T-helper 1 cell (primary cell): ENCODE results near the gene ELMO3.
A peak's percentile ranks its signal among the peaks of the same experiment; 100 is the strongest.

Experiments
- DNase-seq, 5 donors: peaks; one replicate each; pipeline ENCODE4 v3.0.0-alpha.2; 2012 to 2020

The ELMO3 gene

DNA sequence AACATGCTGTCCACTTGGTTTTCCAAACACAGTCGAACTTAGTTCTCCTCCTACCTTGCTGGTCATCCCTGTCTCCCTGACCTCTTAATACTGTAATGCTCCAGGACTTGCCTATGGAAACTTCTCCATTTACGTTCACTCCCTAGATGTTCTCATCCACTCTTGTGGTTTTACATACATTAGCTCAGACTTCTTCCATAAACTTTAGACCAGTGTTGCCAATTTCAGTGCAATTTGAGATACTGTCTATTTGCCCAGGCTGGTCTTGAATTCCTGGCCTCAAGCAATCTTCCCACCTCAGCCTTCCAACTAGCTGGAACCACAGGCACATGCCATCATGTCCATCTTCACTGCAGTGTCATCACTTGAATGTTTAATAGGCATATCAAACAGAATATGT, 16.6 kb upstream of the ELMO3 start:
- no peak for DNase-seq

DNA sequence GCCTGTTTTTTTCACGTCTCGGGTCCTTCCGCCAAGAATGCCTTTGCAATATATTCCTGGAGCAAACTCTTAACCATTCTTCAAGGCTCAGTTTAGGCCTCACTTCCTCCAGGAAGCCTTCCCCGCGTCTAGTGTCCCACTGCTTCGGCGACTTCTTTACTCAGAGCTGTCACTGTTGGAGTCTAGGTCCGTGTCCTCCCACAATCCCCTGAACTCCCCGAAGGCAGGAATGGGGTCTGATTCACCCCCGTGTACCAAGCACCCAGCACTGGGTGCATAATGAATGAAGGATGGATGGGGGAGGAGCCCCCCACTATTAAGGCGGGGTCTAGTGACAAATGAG, 15.7 kb upstream of the ELMO3 start:
- no peak for DNase-seq

DNA sequence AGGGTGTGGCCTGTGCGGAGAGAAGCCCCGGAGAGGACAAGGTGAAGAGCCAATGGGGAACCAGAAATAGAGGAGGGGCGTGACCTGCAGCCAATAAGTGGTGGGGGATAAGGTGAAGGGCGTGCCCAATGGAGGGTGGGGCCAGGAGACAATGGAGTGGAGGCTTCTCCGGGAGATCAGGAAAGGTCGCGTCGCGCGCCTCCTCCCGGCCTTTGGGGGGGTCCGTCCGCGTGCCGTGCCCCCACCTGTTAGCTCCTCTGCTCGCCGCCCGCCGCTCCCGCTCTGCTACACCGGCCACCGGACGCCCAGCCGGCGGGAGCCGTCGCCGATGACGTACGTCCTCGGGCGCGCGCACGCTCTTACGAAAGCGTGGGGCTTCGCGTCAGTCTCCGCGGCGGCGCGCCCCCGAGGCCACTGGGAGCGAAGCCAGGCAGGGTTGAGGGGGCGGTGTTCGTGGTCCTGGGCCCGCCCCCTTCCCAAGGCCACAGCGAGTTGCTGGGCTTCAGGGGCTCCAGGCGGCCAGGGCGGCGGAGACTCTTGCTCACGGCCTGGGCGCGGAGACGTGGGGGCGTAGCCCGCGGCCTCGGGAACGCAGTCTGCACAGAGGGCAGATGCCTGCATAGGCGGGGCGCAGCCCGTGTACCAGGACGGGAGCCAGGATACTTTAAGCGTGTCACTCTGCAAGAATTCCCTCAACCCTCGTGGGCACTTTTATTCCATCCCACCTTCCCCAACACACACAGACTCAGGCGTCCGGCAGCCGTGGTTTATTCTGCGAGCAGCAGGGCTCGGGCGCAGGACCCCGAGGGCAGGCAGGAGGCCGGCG, 15.1 kb upstream of the ELMO3 start, which contains the start of gene MATCAP1:
Gene MATCAP1 (minus strand): TSS at position 337 of the 826 bp plus-strand sequence. CDS start 3,353 bp downstream, outside the sequence.
- DNase-seq, result peak; percentile 86 to 98 (median 92)

DNA sequence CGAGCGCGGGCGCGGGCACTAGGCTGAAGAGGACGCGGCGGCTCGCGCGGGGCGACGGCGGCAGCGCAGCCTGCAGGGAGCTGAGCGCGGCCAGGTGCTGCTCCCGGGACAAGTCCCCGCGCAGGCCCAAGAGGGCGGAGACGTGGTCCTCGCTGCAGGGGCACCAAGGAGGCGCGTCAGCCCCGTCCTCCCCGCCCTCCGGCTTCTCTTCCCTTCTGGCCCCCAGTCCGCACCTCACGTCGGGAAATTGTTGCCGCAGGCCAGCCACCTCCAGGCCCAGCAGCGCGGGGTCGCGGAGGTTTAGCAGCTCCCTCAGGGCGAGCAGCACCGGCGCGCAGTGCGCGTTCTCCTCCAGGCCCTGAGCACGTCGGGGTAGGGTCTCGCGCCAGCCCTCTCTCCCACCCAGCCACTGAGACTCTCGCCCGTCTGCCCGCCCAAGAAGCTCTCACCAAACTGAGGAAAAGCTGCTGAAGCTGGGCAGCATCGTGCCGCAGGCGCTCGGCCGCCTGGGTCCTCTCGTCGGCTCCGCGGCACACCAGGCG, 14.4 kb upstream of the ELMO3 start:
- DNase-seq, result peak in 1 of 5 donors; percentile 36

DNA sequence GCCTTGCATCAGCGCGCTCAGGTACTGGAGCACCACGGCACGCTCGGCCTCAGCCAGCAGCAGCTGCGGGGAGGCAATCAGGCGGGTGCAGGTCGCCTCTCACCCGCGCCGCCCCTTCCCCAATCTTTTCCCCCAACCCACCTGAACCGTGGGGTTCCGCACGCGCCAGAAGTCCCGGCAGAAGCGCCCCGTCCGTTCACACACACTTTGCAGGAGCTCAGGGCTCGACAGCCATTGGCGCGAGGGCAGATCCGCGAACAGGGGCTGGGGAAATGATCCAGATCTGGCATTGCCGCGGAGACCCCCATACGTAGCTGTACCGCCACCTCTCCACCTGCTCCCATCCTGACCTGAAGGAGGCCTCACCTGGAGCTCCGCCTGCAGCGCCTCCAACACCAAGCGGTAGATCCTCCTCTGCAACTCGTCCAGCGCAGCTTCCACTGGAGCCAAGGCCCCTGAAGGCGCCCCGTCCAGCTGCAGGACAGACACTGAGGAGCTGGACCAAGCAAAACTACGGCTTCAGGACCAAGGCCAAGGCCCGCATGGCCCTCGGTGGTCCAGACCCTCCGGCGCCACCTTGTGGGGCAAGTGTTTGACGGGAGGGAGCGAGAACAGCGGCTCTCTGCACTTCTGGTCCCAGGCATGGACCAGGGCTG, 13.8 kb upstream of the ELMO3 start:
- peak; percentile 65 to 82 (median 76) for DNase-seq

DNA sequence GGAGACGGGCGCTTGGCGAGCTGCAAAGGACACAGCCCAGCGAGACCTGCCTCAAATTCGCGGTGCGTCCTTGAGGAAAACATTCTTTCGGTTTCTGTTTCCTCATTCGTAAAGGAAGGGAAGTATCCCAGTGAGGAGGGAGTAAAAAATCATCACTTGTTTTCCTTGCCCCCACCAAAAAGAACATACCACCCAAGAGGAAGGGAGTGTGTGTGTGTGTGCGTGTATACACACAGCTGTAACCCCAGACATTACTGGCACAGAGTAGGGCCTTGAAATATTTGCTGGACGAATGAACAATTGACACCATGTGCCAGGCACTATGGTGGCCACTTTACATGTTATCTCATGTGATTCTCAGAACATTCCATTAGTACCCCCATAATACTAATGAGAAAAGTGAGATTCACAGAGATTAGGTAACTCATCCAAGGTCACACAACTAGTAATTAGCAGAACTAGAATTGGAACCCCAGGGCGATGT, 13.2 kb upstream of the ELMO3 start:
- no peak for DNase-seq

DNA sequence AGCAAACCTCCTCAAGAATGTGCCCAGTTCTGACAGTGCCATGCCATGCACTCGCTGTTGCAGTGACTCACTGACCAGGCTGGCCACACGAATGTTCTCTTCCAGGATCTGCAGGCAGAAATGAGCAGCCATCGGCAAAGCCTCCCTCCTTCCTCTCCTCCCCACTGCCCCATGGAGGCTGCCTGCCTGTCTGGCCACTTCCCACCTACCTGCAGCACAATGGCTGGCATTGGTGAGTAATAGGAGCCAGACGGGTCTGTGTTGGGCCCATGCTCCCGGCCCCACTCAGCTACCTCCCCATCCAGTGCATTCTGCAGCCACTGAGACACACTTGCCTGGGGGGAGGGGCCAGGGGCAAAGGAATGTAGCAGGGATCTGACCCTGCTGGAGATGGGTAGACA, 12.4 kb upstream of the ELMO3 start:
- no peak for DNase-seq

DNA sequence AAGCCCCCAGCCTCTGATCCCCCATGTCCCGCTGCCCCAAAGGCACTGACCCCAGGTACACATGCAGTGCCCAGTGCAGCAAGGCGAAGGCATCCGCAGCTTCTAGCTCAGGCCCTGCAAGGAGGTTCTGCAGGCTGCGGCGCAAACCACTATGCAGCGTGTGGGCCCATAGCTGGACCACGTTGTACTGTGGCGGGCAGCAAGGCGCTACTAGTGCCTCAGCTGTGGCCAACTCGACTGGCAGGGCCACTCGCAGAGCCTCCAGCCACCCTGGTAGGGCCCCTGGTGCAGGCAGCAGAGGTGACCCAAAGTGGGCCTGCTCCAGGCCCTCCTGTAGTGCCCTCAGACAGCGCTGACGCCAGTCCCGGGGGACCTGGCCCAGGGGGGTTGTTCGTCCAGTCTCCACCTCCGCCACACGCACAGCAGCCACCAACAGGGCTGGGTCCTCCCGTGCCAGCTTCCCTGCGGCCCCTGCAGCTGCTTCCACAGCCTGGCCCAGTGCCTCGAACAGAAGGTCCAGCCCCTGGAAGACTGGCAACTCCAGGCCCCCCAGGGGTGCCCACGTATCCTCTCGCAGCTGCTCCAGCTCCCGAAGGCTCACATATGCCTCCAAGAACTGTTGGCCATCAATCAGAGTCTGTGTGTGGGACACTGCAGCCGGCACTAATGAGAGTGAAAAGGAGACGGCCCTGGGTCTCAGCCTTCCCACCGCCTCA, 11.6 kb upstream of the ELMO3 start:
- DNase-seq, result no peak

DNA sequence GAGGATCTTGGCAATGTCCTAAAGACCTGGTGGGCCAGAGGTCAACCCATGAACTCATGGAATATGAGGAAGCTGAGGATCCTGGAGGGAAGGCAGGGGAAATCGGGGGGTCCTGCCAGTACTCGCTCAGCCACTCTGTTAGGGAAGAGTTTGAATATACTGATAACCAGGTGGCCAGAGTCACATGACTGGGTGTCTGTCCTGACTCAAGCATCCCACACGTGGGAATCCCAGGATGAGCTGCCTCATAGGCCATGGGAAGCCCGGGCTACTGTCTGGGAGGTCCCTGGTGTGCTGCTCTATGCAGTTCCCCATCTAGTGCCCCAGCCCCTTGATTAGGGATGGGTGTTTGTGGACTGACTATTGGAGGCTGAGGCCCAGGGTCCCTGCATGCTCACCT, 10.6 kb upstream of the ELMO3 start:
- no peak for DNase-seq

DNA sequence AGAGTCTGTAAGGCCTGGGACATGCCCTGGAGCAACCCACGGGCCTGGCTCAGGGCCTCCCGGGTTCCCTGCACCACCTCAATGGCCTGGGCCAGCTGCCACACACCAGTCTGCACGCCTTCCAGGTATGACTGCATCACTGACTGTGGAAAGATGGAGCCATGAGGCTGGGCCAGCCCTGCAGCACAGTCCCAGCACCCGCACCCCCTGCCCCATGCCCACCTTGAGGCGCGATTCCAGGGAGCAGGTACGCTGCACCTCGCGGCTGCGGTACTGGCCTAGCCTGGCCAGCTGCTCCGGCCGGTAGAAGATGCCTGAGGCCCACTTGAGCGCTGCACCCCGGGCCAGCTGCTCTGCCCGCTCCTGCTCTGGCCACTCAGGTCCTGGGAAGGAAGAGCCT, 10.1 kb upstream of the ELMO3 start:
- DNase-seq, result no peak

DNA sequence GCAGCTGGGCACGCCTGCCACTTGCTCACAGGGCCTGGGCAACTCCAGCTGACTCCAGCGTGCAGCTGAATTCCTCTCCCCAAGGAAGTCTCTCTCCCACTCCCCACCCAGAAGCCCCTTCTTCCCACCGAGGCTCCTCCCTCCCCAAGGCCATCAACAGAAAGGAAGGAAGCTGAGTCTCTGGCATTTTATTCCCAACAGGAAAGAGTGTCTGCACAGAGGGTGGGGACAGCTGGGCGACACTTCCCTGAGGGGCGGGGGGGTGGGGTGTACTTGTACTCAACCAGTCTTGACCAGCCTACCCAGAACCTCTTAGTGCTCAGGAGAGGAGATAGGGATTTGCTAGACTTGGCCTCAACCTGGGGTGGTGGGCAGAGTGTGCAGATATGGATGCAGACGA, 8.9 kb upstream of the ELMO3 start, which contains the start of gene EXOC3L1:
Gene EXOC3L1 (minus strand): TSS at position 96 of the 400 bp plus-strand sequence. CDS start 460 bp downstream, outside the sequence.
- DNase-seq, result no peak

DNA sequence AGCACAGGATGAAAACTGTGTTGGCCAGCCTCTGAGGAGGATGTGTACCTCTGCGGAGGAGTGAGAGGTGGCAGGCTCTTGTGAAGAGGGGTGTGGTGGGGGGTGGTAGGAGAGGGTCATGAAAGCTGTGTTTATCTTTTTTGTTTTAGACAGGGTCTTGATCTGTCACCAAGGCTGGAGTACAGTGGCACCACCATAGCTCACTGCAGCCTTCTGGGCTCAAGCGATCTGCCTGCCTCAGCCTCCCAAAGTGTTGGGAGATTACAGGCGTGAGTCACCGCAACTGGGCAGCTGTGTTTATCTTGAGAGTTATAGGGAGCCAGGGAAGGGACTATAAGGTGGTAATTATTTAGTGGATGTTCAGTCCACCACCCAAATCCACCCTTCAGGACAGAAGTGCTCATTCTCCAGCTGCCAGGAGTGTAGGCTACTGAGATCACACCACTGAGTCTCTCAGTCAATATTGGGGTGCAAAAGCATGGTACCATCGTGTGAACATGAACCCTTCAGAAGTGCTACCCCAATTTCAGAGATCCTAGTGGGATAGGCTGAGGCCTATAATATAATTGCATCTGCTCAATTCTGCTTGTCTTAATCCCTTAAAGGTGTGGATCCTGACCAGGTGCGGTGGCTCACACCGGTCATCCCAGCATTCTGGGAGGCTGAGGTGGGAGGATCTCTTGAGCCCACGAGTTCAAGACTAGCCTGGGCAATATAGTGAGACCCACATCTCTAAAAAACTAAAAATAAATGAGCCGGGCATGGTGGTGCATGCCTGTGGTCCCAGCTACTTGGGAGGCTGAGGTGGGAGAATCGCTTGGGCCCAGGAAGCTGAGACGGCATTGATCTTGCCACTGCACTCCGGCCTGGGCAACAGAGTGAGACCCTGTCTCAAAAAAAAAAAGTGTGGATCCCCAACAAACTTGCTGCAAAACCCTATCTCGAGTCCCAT, 8.2 kb upstream of the ELMO3 start:
- DNase-seq, result no peak

DNA sequence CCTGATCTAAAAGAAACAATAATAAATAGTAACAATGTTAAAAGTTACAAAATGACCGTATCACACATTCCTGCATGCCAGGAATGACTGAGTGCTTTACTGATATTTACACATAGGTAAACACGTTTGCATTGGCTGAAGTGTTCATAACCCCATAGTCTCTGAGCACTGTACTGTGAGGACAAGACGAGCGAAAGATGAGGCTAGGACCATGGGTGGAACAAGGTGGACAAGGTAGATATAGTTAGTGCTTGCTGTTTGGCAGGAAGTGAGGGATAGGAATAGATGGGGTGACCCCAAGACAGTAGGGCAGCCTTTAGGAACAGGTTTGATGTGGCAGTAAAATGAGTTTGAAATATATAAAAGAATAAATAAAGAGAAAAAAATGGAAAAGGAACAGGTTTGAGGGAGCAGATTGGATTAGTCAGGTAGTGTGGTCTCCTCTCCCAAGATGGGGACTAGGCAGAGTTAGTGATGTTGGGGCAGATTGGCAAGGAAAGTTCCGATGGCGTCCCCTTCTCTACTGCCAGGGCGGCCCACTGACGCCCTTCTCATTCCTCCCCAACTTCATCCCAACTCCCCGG, 7.4 kb upstream of the ELMO3 start:
- no peak for DNase-seq

DNA sequence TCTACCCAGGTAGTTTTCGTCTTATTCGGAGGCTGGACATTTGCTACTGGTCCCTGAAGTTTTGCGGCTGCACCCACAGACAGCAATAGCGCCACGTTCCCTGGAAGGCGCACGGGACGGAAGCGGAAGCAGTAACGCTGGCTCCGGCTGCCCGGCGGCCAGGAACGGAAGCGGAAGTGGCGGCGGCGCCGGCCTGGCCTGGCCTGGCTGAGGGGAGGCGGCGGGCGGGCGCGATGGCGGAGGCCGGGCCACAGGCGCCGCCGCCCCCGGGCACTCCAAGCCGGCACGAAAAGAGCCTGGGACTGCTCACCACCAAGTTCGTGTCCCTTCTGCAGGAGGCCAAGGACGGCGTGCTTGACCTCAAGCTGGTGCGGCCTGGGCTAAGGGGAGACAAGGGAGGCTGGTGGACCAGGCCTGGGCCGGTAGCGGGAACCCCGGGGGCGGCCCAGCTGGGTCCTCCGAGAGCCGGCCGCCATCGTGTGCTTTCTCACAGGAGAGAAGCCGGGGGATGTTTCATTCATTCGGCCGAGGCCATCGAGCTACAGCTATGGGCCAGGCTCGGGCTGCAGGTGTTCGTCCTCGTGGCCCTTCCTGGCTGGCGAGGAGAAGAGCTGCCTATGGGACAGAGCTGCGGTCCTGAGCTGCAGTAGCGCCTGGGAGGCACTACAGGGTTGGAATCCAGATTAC, 6.8 kb upstream of the ELMO3 start, which contains the start of gene E2F4:
Gene E2F4 (plus strand): TSS at position 161 of the 687 bp plus-strand sequence. CDS start 73 bp downstream, at position 234.
- peak; percentile 73 to 93 (median 77) for DNase-seq

DNA sequence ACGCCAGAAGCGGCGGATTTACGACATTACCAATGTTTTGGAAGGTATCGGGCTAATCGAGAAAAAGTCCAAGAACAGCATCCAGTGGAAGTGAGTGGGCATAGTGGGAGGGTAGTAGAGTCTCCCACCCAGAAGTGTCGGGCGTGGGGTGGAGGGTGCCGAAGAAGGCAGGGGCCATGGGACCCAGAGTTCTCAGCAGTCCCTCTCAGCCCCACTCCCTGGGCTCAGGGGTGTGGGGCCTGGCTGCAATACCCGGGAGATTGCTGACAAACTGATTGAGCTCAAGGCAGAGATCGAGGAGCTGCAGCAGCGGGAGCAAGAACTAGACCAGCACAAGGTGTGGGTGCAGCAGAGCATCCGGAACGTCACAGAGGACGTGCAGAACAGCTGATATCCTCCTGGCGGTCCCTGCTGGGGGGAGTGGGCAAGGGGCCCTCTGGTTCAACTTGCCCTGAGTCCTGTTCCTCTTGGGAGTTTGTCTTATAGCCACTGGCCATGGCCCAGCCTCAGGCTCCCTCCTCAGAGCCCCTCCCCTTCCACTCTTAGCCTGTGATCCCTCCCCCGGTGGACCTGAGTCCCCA, 6.1 kb upstream of the ELMO3 start:
- DNase-seq, result peak in 1 of 5 donors; percentile 41

DNA sequence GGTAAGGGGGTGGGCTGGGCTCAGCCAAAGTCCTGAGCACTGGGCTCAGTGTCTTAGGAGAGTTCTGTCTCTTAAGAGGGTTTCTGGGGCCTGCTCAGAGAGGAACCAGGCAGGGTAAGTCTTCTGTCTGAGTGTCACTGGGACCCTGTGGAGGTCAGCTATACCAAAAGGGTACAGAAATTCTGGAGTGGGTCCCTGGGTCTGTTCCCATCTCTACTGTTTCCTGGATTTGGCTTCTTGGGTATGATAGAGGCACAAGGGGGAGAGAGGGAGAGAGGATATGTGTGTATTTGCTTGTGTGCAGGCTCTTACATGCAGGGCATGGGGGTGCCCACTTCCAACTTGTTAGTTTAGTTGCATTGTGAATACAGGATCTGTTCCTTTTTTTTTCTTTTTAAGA, 5.4 kb upstream of the ELMO3 start:
- DNase-seq, result no peak

DNA sequence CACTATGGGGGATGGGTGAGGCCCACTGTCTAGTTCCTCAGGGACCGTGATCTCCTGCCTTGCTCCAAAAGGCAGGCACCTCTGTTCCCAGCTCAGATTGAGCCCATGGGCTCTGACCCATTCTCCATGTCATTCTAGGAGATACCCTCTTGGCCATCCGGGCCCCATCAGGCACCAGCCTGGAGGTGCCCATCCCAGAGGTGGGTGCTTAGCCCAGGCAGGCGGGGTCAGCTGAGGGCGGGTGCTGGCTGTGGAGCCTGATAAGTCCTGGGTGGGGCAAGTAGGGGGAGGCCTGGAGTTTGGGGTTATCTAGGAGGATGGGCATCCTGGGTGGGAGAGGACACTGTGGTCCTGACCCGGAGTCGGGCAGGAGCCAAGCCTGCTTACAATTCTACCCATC, 4.7 kb upstream of the ELMO3 start:
- no peak for DNase-seq

DNA sequence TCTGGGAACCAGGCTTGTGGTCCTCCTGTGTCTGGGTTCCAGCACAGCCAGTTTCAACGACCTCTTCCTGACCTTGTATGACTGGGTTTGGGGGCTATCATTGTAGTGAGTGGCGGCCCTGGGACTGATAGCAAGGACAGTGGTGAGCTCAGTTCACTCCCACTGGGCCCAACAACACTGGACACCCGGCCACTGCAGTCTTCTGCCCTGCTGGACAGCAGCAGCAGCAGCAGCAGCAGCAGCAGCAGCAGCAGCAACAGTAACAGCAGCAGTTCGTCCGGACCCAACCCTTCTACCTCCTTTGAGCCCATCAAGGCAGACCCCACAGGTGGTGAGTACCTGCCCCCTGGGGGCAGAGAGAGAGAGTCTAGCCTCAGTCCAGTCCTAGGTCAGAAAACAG, 3.3 kb upstream of the ELMO3 start:
- DNase-seq, result no peak

DNA sequence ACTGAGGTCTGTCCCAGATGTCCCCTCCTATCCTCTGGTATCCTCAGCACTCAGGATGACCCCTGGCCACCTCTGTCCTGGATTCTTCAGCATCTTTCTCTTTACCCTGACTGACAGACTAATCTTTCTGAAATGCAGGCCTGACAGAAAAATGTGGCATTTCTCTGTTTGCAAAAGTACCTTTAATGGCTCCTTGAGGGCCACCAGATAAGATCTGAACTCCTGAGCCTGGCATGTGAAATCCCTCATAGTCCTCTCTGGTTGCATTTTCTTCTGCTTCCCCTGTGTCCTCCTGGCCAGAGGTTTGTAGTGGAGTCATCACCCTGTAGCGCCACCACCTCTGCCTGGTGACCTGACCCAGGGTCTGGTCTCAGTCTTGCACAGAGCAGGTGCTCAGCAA, 2.0 kb upstream of the ELMO3 start:
- no peak for DNase-seq

DNA sequence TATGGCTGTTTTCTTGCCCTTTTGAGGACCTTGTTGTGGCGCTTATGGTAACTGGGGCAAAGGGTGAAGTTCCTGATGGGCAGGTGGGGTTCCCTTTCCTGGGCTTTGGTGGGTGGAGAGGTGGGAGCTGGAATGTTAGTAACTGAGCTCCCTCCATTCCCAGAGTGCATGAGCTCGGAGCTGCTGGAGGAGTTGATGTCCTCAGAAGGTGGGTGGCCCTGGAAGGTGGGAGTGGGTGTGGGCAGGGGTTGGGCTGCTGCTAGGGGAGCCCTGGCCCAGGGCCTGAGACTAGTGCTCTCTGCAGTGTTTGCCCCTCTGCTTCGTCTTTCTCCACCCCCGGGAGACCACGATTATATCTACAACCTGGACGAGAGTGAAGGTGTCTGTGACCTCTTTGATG, 1.2 kb upstream of the ELMO3 start:
- DNase-seq, result no peak
